Adrenal gland (tissue), 5 donors: Measurements from ENCODE around the gene SELENOO.

Source experiments
- CTCF ChIP-seq, 6 experiments: fragments of 450-650 bp in 4 of 6; fragments of 200-600 bp in 2 of 6; sonication (generic) in 1 of 6; IDR thresholded peaks; 1 replicate in 5 of 6; 2 replicates in 1 of 6; pipeline versions ENCODE4 v1.5.1 to v1.8.0; 2016 to 2021; ENCODE audit warnings: antibody characterized with exemption in 6 of 6, mild to moderate bottlenecking in 2 of 6, moderate library complexity in 1 of 6
- POLR2A ChIP-seq, 2 donors: fragments of 450-650 bp; IDR thresholded peaks; one replicate each; pipeline ENCODE4 v1.6.1; 2017; ENCODE audit warnings: antibody characterized with exemption in 2 of 2, mild to moderate bottlenecking in 2 of 2, moderate library complexity in 1 of 2
- donor health status: DM: no; HTN: no; CAD: no.

- no peak for TF ChIP-seq CTCF (IDR thresholded peaks at IDR 0.05)
- TF ChIP-seq POLR2A (IDR thresholded peaks at IDR 0.05): no peak
Measured at GRCh38 chr22:50216684-50217520, 16.1 kb downstream of the SELENOO start.
